KMS-11 (cell line): ENCODE measurements around the gene RGS13.

Experiments
- H2AFZ ChIP-seq: fragments of 200-600 bp; sonication (generic); 2 replicates; pipeline ENCODE4 v1.6.1; 2016; ENCODE audit warnings: antibody characterized with exemption, mixed run types, low read depth
- H3K27ac ChIP-seq: fragments of 200-600 bp; sonication (generic); 2 replicates; pipeline ENCODE4 v1.6.1; 2016; ENCODE audit warnings: mild to moderate bottlenecking, mixed run types
- H3K27me3 ChIP-seq: fragments of 200-600 bp; sonication (generic); 2 replicates; pipeline ENCODE4 v1.6.1; 2017; ENCODE audit warnings: mild to moderate bottlenecking, low read depth, mixed run types, moderate library complexity; ENCODE audit not compliant: insufficient read depth
- H3K36me3 ChIP-seq: fragments of 200-600 bp; sonication (generic); 2 replicates; pipeline ENCODE4 v1.6.1; 2017; ENCODE audit warnings: mild to moderate bottlenecking, mixed run types; ENCODE audit not compliant: insufficient read depth
- H3K4me1 ChIP-seq: fragments of 200-600 bp; sonication (generic); 2 replicates; pipeline ENCODE4 v1.6.1; 2016; ENCODE audit warnings: mild to moderate bottlenecking, low read depth, mixed run types; ENCODE audit not compliant: poor library complexity, severe bottlenecking
- H3K4me2 ChIP-seq: fragments of 200-600 bp; sonication (generic); 2 replicates; pipeline ENCODE4 v1.7.0; 2016; ENCODE audit warnings: mild to moderate bottlenecking, mixed run types
- H3K4me3 ChIP-seq: fragments of 200-600 bp; sonication (generic); IDR thresholded peaks from 2 replicates; pipeline ENCODE4 v1.6.1; 2017; ENCODE audit warnings: low read depth, low read length, mixed read lengths; ENCODE audit not compliant: insufficient read depth
- H3K79me2 ChIP-seq: fragments of 200-600 bp; sonication (generic); 2 replicates; pipeline ENCODE4 v1.6.1; 2016; ENCODE audit warnings: low read depth, mixed run types; ENCODE audit not compliant: insufficient read depth
- H3K9ac ChIP-seq: fragments of 200-600 bp; sonication (generic); 2 replicates; pipeline ENCODE4 v1.6.1; 2016; ENCODE audit warnings: mild to moderate bottlenecking, mixed run types
- H4K20me1 ChIP-seq: fragments of 200-600 bp; sonication (generic); 2 replicates; pipeline ENCODE4 v1.6.1; 2016; ENCODE audit warnings: mild to moderate bottlenecking, mixed run types; ENCODE audit not compliant: insufficient read depth
- CTCF ChIP-seq: fragments of 200-600 bp; sonication (generic); conservative IDR thresholded peaks from 2 replicates; pipeline ENCODE4 v1.6.1; 2017; ENCODE audit warnings: low read depth, mild to moderate bottlenecking, antibody characterized with exemption, low read length, moderate library complexity, mixed read lengths

RGS13 gene

GRCh38 chr1:192610112-192610889, 25.6 kb upstream of the RGS13 start:
- no peak overlapping the region; the same call in 1 of the 2 replicates for H3K27ac ChIP-seq
- peaks cover 67% of the 10 kb centered on the region for H3K4me1 ChIP-seq
- H3K36me3 ChIP-seq, result no peaks in the 10 kb centered on the region
- no peak overlapping the region for H2AFZ ChIP-seq
- H4K20me1 ChIP-seq, result no peaks in the 10 kb centered on the region
- TF ChIP-seq CTCF, result no peak; the same call in 1 of the 2 replicates
- no peak overlapping the region for H3K9ac ChIP-seq
- peak overlapping the region; percentile 38 for H3K4me2 ChIP-seq
- H3K79me2 ChIP-seq, result no peaks in the 10 kb centered on the region
- no peak overlapping the region for H3K4me3 ChIP-seq
- no peaks in the 10 kb centered on the region for H3K27me3 ChIP-seq

- Histone ChIP-seq H3K4me1 (peaks cover 23% of the 10 kb centered on the region), H3K27me3 (no peaks in the 10 kb centered on the region), H3K9ac (no peak overlapping the region), H3K4me3 (no peak overlapping the region), H3K79me2 (no peaks in the 10 kb centered on the region), H3K36me3 (no peaks in the 10 kb centered on the region), H2AFZ (no peak overlapping the region), H3K4me2 (no peak overlapping the region), H4K20me1 (no peaks in the 10 kb centered on the region), H3K27ac (no peak overlapping the region)
- TF ChIP-seq CTCF, result no peak
Observed at GRCh38 chr1:192615055-192615454, 20.9 kb upstream of the RGS13 start.

GRCh38 chr1:192620071-192620635, 15.8 kb upstream of the RGS13 start:
- Histone ChIP-seq H3K79me2 (no peaks in the 10 kb centered on the region), H4K20me1 (no peaks in the 10 kb centered on the region), H3K27ac (no peak overlapping the region), H3K9ac (no peak overlapping the region), H2AFZ (no peak overlapping the region), H3K4me2 (no peak overlapping the region), H3K4me1 (peaks cover 5% of the 10 kb centered on the region), H3K4me3 (no peak overlapping the region), H3K36me3 (no peaks in the 10 kb centered on the region), H3K27me3 (no peaks in the 10 kb centered on the region)
- TF ChIP-seq CTCF, result no peak

GRCh38 chr1:192626366-192627179, 9.4 kb upstream of the RGS13 start:
- H2AFZ ChIP-seq, result no peak overlapping the region
- H3K9ac ChIP-seq, result no peak overlapping the region
- no peaks in the 10 kb centered on the region for H3K79me2 ChIP-seq
- no peaks in the 10 kb centered on the region for H3K36me3 ChIP-seq
- no peaks in the 10 kb centered on the region for H3K4me1 ChIP-seq
- H3K4me3 ChIP-seq, result no peak overlapping the region
- H4K20me1 ChIP-seq, result no peaks in the 10 kb centered on the region
- no peak for TF ChIP-seq CTCF
- H3K27me3 ChIP-seq, result no peaks in the 10 kb centered on the region
- H3K4me2 ChIP-seq, result no peak overlapping the region
- H3K27ac ChIP-seq, result no peak overlapping the region
